ENCODE measurements around the gene MAMSTR. TPM values are rescaled to one million over a fixed set of nuclear protein-coding genes. Genes with fewer than 3 reads are reported as not detected.
"Not testable (repeated sequence)": the region's sequence is repeated elsewhere in the genome, so short reads cannot be mapped to it uniquely, and the experiment has no call there.

Gene MAMSTR, protein sequence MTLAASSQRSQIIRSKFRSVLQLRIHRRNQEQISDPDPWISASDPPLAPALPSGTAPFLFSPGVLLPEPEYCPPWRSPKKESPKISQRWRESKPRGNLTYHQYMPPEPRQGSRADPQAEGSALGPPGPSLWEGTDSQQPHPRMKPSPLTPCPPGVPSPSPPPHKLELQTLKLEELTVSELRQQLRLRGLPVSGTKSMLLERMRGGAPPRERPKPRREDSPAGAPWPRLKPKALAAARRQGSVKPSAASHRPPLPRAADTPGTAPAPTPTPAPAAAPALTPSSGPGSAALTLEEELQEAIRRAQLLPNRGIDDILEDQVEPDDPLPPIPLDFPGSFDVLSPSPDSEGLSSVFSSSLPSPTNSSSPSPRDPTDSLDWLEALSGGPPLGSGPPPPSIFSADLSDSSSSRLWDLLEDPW
- 1 to 10 TPM in 3 of 4 donors, under 1 TPM in 1; 0.57 to 1.6 (median 1.5) TPM for total RNA-seq

DNA sequence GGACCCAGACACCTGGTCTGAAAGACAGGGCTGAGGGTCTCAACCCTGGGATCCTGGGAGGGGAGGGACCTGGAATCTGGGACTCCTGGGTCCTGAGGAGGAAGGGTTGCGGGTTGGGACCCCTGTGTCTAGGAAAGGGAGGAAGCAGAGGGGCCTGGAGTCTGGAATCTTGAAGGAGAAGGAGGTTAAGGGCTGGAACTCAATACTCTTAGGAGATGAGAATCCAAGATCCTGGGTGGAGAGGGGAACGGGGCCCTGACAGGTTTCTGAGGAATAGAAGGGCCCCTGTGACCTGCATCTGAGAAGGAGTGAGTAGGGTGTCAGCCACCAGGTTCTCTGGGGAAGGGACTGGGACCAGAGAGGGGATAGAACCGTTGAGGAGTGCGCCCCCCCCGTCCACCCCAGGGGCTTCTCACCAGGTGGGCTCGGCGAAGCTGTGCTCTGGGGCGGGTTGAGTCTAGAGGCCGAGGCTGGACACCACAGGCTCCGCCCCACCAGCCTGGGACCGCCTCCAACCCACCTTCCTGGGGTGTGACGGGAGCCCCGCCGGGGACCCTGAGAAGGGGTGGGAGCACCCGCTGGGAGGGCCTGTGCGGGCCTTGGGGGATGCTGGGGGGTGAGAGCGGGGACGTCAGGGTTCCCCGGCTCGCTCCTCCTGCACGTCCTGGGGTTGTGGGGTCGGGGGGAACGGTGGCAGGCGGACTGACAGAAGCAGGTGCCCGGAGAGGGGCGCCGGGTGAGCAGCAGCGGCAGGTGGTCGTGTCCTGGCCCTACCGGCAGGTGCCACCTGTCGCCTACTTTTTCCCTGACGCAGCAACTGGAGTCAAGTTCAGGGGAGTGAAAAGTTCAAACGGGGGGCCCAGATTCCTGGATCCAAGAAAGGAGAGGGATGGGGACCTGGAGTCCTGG, at the start of gene MAMSTR:
MAMSTR (minus strand) TSS at position 463 of the 909 bp plus-strand sequence. CDS start 694 bp downstream, outside the sequence.
- no peaks in the 10 kb centered on the region for H3K27me3 ChIP-seq
- H3K27ac ChIP-seq, result peak within 1 kb of the TSS; percentile 56
- TF ChIP-seq POLR2AphosphoS5 (IDR thresholded peaks at IDR 0.05) (no peak), EP300 (IDR thresholded peaks at IDR 0.05) (no peak), POLR2A (IDR thresholded peaks at IDR 0.05) (no peak)
- TF ChIP-seq, protein P1, sequence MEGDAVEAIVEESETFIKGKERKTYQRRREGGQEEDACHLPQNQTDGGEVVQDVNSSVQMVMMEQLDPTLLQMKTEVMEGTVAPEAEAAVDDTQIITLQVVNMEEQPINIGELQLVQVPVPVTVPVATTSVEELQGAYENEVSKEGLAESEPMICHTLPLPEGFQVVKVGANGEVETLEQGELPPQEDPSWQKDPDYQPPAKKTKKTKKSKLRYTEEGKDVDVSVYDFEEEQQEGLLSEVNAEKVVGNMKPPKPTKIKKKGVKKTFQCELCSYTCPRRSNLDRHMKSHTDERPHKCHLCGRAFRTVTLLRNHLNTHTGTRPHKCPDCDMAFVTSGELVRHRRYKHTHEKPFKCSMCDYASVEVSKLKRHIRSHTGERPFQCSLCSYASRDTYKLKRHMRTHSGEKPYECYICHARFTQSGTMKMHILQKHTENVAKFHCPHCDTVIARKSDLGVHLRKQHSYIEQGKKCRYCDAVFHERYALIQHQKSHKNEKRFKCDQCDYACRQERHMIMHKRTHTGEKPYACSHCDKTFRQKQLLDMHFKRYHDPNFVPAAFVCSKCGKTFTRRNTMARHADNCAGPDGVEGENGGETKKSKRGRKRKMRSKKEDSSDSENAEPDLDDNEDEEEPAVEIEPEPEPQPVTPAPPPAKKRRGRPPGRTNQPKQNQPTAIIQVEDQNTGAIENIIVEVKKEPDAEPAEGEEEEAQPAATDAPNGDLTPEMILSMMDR (IDR thresholded peaks at IDR 0.05), result no peak
- no peaks in the 10 kb centered on the region for H3K9me3 ChIP-seq
- peaks cover 43% of the 10 kb centered on the region for H3K4me1 ChIP-seq
- H3K4me3 ChIP-seq, result peak within 1 kb of the TSS; percentile 52
- H3K36me3 ChIP-seq, result no peaks in the 10 kb centered on the region
- DNase-seq (ENCODE audit: low spot score in 2 of 2), result peak in 1 of 2 donors; percentile 75
- 80% methylated on average over 14 of the region's 33 CpGs for WGBS

DNA sequence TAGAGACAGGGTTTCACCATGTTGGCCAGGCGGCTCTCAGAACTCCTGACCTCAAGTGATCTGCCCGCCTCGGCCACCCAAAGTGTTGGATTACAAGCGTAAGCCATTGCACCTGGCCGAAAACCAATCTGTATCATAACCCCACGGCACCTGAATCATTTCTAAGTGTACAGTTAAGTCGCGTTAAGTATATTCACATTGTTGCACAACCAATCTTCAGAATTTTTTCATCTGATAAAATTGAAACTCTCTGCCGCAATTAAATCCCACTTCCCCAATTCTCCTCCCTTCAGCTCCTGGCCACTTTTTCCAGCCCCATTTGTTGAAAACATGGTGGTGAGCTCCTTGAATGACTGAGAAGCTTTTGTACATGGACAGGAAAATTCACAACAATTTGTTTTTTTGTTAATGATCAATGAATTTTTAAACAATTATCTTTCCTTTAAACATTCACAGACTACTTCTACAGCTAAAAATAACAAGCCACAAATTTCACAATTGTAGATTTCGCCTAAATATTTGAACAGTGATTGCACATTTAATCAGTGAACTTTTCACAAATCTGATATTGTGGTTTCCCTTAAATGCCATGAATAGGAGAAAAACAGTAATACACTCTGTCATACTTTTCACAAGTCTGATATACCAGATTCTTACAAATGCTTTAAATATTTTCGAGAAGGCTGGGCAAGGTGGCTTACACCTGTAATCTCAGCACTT, 49.6 kb upstream of the MAMSTR start:
- H3K4me1 ChIP-seq, result peaks cover 13% of the 10 kb centered on the region
- 87% methylated on average over 11 of the region's 11 CpGs for WGBS
- no peak overlapping the region for H3K4me3 ChIP-seq
- no peaks in the 10 kb centered on the region for H3K27me3 ChIP-seq
- no peak for DNase-seq (ENCODE audit: low spot score in 2 of 2)
- H3K27ac ChIP-seq, result no peak overlapping the region
- TF ChIP-seq EP300 (IDR thresholded peaks at IDR 0.05) (no peak), POLR2AphosphoS5 (IDR thresholded peaks at IDR 0.05) (no peak), POLR2A (IDR thresholded peaks at IDR 0.05) (no peak)
- TF ChIP-seq, protein P1 (IDR thresholded peaks at IDR 0.05), result no peak
- H3K9me3 ChIP-seq, result no peaks in the 10 kb centered on the region
- no peaks in the 10 kb centered on the region for H3K36me3 ChIP-seq

DNA sequence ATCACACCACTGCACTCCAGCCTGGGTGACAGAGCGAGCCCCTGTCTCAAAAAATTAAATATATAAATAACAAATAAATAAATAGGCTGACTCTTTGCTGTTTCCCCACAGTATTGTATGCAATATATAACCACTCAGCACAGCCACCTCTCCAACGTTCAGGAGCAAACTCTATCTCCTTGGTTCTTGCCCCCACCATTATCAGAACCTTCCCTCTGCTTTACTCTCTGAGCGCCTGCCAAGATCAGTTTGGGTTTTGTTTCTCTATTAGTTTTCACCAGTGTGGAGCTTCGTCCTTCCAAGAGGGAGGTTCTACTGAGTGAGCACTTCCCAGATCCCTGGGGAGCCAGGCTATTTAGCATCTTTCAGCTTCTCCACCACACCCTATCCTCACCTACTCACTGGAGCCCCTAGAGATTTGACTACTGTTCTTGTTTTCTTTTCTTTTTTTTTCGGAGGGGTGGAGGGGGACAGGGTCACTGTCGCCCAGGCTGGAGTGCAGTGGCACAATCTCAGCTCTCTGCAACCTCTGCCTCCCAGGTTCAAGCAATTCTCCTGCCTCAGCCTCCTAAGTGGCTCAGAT, 48.7 kb upstream of the MAMSTR start:
- H3K36me3 ChIP-seq; DNase-seq (ENCODE audit: low spot score in 2 of 2); H3K9me3 ChIP-seq; H3K4me3 ChIP-seq; H3K27ac ChIP-seq; H3K27me3 ChIP-seq: not testable (repeated sequence)
- peaks cover 13% of the 10 kb centered on the region for H3K4me1 ChIP-seq
- 45% methylated on average over 6 of the region's 6 CpGs for WGBS

DNA sequence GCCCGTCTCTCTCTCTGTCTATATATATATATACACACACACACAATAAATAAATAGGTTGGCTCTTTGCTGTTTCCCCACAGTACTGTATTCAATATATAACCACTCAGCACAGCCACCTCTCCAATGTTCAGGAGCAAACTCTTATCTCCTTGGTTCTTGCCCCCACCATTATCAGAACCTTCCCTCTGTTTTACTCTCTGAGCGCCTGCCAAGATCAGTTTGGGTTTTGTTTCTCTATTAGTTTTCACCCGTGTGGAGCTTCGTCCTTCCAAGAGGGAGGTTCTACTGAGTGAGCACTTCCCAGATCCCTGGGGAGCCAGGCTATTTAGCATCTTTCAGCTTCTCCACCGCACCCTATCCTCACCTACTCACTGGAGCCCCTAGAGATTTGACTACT, 46.3 kb upstream of the MAMSTR start:
- H3K4me1 ChIP-seq; H3K4me3 ChIP-seq; DNase-seq (ENCODE audit: low spot score in 2 of 2); H3K36me3 ChIP-seq; H3K27me3 ChIP-seq; H3K27ac ChIP-seq; H3K9me3 ChIP-seq: not testable (repeated sequence)
- WGBS, result 43% methylated on average over 5 of the region's 5 CpGs

DNA sequence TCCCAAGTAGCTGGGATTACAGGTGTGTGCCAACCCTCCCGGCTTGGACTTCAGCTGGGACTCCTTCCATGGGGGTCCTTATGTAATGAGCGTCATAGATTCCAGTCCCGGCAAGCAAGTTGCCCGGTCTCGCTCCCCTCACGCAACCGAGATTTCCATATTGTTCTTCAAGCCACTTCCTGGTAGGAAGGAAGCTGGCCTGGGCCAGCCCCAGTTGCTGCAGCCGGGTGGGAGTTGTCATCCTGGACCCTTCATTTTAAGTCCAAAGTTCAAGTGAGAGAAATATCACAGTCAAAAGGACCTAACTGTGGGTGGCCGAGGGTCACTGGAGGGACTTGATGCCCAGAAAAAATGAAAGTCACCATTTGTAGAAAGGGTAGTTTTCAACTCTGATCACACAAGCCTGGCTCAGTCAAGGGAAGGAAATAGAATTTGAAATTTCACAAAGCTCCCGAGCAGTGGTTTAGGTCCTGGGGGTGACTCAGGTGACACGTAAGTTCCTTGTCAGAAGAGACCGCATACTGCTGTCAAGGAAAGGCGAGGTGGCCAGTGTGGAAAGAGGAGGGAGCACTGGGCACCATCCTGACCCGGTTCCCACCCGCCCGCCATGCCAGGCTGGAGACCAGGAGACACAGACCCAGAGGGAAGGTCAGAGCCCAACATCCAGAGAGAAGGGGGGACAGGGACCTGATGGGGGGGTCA, 41.1 kb upstream of the MAMSTR start:
- H3K9me3 ChIP-seq, result no peaks in the 10 kb centered on the region
- TF ChIP-seq EP300 (IDR thresholded peaks at IDR 0.05) (no peak), POLR2AphosphoS5 (IDR thresholded peaks at IDR 0.05) (no peak), POLR2A (IDR thresholded peaks at IDR 0.05) (no peak)
- TF ChIP-seq, protein P1 (IDR thresholded peaks at IDR 0.05), result no peak
- DNase-seq (ENCODE audit: low spot score in 2 of 2), result no peak
- H3K4me3 ChIP-seq, result no peak overlapping the region
- 72% methylated on average over 14 of the region's 16 CpGs for WGBS
- no peaks in the 10 kb centered on the region for H3K36me3 ChIP-seq
- H3K27ac ChIP-seq, result peak overlapping the region; percentile 8
- peaks cover 3% of the 10 kb centered on the region for H3K27me3 ChIP-seq
- H3K4me1 ChIP-seq, result peaks cover 2% of the 10 kb centered on the region
